GM18517 (cell line): ENCODE results near the gene RABGAP1L.

Experiments used
- ATAC-seq: cut with Tn5 transposase; IDR thresholded peaks from one replicate; pipeline ENCODE4 v1.9.1; 2021; ENCODE audit warnings: mild to moderate bottlenecking, moderate library complexity; ENCODE audit not compliant: unreplicated experiment

Gene RABGAP1L

DNA sequence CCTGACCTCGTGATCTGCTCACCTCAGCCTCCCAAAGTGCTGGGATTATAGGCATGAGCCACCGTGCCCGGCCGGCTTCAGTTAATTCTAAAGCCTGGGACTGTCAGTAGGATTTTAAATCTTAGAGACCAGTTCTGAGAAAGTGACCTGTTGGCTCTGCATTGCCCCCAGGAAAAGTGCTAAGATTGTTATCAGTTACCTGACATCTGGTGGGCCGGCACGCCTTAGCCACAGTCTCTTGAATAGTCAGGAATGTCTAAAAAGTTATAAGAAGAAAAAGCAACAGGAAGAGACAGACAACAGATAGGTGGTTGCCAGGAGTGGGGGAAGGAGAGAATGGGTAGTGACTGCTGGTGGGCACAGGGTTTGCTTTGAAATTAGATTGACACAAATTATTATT, 35.1 kb downstream of the RABGAP1L start:
- ATAC-seq: no peak

DNA sequence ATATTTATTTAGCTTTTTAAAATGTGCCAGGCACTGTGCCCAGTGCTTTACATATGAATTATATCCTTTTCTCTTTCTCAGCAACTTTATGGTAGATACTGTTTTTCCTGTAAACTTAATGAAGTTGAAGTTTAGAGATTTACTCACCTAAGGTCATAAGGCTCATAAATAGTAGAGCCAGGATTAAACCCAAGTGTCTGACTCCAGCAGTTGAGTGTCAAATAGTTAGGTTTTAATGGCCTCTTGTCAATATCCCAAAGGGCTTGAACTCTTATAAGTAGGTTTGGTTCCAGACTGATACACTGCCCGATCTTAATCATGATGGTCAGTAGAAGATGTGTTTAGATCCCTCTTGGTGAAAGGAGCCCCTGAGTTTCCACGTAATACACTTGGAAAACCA, 37.8 kb downstream of the RABGAP1L start:
- ATAC-seq: no peak

DNA sequence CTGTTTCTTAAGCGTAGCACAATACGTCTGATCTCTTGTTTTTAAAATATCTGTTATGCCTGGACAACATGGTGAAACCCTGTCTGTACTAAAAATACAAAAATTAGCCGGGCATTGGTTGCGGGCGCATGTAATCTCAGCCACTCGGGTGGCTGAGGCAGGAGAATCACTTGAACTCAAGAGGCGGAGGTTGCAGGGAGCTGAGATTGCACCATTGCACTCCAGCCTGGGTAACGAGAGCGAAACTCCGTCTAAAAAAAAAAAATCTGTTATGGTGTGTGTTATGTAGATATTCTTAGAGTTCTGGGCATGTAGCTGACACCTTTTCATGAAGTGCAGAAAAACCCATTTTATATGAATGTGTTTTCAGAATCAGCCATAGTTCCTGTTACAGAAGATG, 38.2 kb downstream of the RABGAP1L start:
- ATAC-seq: no peak

DNA sequence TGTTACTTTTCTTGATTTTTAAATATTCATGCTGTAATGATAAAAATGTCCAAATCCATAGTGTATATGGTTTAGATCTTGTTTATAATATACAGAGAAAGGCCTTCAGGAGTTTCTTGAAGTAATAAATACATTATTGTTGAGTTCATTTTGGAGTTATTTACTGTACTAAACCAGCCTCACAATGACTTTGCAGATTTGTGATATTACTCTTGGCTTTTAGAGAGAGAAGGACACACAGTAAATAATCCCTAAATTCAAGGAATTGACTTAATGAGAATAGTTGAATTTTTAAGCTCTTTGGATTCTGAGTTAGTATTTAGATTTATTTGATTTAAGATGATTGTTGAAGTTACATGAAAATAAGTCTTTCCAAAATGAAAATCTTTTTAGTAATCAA, 38.9 kb downstream of the RABGAP1L start:
- ATAC-seq: no peak

- ATAC-seq: no peak
These were observed 41.4 kb downstream of the RABGAP1L start for GRCh38 chr1:174200746-174201145.

- ATAC-seq: no peak
These were observed 45.5 kb downstream of the RABGAP1L start for GRCh38 chr1:174204697-174205308.

DNA sequence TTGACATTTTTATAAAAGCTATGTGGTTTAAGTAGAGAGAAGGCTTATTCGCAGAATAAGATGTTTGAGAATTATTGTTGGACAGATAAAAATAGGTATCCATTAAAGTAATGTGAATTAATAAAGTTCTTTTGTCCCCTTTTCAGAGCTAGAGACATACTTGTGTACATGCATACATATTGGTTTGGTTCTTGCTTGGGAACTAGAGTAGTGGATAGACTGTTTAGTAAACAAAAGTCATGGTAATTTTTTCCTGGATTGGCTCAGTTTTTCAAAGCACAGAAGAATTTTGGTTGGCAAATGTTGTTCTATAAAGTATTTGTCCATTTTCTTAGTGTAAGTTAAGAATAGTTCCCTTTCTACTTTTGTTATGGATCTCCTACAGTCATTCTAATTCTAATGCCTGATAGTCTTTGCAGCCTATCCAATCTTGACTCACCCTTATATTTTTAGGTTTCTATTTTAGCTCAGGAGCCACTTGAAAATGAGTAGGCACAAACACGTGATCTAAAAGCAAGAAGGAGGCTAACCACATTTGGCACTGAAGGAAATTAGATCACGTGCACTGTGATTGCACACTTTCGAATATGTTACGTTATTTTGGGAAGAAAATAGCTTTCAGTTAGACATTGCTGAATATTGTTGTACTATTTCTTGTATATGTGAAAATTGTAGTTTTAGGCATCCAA, 47.0 kb downstream of the RABGAP1L start:
- ATAC-seq: no peak

- ATAC-seq: peak; percentile 58
These were observed 50.2 kb downstream of the RABGAP1L start for GRCh38 chr1:174209347-174210187.

GRCh38 chr1:174211486-174211885, 52.2 kb downstream of the RABGAP1L start:
- ATAC-seq: no peak

- ATAC-seq: no peak
These were observed 56.4 kb downstream of the RABGAP1L start for GRCh38 chr1:174215766-174216165.

DNA sequence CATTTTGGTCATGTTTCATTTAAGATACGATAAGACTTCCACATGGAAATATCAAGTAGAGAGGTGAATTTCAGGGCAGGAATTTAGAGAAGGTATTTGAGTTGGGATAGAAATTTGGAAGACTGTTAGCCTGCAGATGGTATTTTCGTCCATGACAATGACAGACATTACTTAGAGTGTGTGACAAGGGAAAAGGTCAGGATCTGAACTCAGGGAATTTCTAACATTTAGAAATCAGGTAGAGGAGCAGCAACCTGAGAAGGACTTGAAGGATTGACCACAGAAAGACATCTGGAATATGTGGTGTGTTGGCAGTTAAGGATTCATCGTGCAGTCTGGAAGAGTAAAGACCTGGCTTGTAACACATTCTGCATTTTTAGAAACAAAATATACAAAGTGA, 57.9 kb downstream of the RABGAP1L start:
- ATAC-seq: peak; percentile 32

- ATAC-seq: peak; percentile 53
These were observed 58.7 kb downstream of the RABGAP1L start for GRCh38 chr1:174217787-174218574.

DNA sequence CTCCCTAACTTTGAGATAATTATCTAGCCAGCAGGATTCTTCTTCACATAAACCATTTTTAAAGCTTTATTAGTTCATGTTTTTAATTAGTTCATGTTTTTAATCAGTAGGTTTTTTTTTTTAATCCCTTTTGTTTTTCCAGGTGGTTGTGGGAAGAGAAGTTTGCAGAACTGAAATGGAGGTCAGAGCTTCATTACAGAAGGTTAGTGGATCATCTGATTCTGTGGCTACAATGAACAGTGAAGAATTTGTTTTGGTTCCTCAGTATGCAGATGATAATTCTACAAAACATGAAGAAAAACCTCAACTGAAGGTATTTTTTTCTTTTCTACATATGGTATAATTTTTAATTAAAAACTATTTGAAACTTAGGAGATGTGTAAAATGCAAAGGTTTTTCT, 59.7 kb downstream of the RABGAP1L start:
- ATAC-seq: no peak

DNA sequence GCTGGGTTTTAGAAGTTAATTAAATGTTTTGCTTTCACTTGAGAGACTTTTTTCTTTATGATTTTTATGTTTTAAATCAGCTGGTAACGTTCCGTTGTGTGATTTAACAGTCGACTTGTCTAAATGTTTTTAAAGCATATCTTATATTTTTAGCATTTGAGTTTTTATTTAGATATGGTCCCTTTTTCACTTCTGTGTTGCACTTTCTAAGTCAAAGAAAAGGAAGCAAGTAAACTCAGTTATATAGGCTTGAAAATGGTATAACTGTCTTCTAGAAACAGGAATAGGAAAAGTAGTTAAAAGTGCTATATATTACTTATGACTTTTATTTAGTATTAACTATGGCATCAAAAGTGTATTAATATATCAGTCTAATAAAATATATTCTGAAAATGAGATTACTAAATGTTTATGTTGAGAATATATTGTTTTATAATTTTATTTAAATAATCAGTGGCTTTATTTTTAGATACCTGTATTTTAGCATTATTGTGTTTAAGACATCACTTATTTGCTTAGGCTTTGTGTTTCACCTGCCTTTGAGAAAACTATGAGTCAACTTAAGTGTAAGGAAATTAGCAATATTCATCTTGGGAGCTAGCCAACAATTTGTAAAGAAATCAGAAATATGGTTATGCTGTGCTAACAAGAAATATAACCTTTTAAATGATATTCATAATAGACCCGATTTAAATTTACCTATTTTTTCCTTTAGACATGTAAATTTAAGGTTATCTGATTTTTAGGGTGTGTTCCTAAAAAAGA, 60.5 kb downstream of the RABGAP1L start:
- ATAC-seq: no peak

GRCh38 chr1:174221681-174222080, 62.4 kb downstream of the RABGAP1L start:
- ATAC-seq: no peak

GRCh38 chr1:174222166-174222949, 63.0 kb downstream of the RABGAP1L start:
- no peak for ATAC-seq

GRCh38 chr1:174224641-174225040, 65.3 kb downstream of the RABGAP1L start:
- ATAC-seq: no peak

DNA sequence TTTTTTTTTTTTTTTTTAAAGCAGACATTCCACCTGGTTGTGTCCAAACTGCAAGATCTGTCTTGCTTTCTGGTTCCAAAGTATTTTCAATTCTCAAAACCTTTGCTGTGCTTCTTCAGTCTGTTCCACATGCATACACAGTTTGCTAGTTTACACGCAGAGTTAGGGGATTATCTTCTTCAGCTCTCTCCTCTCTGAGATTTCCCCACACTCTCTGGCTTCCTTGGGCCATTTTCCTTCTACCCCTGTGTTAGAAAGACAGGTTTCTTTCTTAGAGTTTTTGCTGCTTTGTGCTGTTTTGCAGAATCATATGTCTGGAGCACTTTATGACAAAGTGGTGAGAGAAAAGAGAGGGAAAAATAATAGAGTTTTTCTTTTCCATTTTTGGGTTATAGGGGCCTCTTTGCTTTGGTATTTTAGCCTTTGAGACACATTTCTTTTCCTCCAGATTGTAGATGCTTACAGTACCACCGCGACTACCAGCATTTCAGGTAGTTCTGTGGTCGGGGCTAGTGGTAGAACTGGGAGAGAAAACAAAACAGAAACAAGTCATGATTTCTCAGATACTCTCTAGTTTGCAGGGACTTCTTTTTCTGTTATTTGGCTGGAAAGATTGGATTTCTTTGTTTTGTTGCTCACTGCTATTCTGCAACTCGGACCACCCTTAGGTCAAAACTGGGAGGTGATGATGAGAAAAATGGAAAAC, 66.3 kb downstream of the RABGAP1L start:
- no peak for ATAC-seq

DNA sequence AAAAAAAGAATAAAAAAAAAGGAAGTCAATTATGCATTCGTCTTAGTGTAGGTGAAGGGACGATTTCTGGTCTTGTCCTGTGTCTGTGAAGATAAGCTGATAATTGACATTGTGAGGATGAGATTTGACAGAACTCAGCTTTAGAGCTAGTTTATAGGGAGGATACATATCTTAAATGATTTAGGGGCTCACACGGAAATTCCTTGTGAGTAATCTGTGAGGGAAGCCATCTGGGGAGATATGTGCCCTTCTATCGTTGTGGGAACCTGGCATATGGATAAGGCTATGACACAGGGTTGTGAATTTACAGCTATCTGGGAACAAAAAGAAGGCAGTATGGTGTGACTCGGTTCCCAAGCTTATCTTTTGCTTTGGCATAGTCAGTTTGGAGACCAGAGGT, 71.1 kb downstream of the RABGAP1L start:
- no peak for ATAC-seq
